HepG2 (cell line): ENCODE data around the gene NOX3.

Experiments used
- BRCA1 ChIP-seq: sonication (generic); formaldehyde crosslinking; IDR thresholded peaks from 2 replicates; pipeline ENCODE4 v1.4.0; 2020; ENCODE audit warnings: missing genetic modification reagents
- HDAC1 ChIP-seq: sonication (generic); formaldehyde crosslinking; IDR thresholded peaks from 2 replicates; pipeline ENCODE4 v1.5.1; 2020; ENCODE audit warnings: mild to moderate bottlenecking, missing genetic modification reagents
- HMGA1 ChIP-seq: sonication (generic); formaldehyde crosslinking; conservative IDR thresholded peaks from 2 replicates; pipeline ENCODE4 v1.4.0; 2020; ENCODE audit warnings: missing genetic modification reagents
- JUNB ChIP-seq: sonication (generic); formaldehyde crosslinking; IDR thresholded peaks from 2 replicates; pipeline ENCODE4 v1.8.0; 2022; ENCODE audit warnings: missing genetic modification reagents, mild to moderate bottlenecking, borderline replicate concordance
- RAD21 ChIP-seq: fragments of 450-650 bp; formaldehyde crosslinking; IDR thresholded peaks from 2 replicates; pipeline ENCODE4 v1.5.0; 2020; ENCODE audit warnings: mild to moderate bottlenecking
- SMAD1 ChIP-seq: sonication (generic); formaldehyde crosslinking; IDR thresholded peaks from 2 replicates; pipeline ENCODE4 v1.4.0; 2020; ENCODE audit warnings: missing genetic modification reagents, low read depth, mild to moderate bottlenecking, borderline replicate concordance
- SP1 ChIP-seq, 2 experiments: fragments of 450-650 bp in 1 of 2; sonication (generic) in 1 of 2; formaldehyde crosslinking in 1 of 2; IDR thresholded peaks; 2 replicates each; pipeline versions ENCODE4 v1.4.0 to v1.6.1; 2016 to 2020; ENCODE audit warnings: missing genetic modification reagents in 1 of 2
- ZNF10 ChIP-seq: sonication (generic); formaldehyde crosslinking; IDR thresholded peaks from 2 replicates; pipeline ENCODE4 v1.4.0; 2020; ENCODE audit warnings: mild to moderate bottlenecking, low read depth, missing genetic modification reagents, borderline replicate concordance
- ZNF205 ChIP-seq: IDR thresholded peaks from 2 replicates; pipeline ENCODE4 v1.6.1; 2018; ENCODE audit warnings: missing biosample characterization, missing genetic modification reagents
- ZNF713 ChIP-seq: sonication (generic); formaldehyde crosslinking; IDR thresholded peaks from 2 replicates; pipeline ENCODE4 v1.4.0; 2020; ENCODE audit warnings: mild to moderate bottlenecking, missing genetic modification reagents
- TF ChIP-seq, protein P1 (sequence below): sonication (generic); formaldehyde crosslinking; IDR thresholded peaks from 2 replicates; pipeline ENCODE4; 2020; ENCODE audit warnings: missing genetic modification reagents, mild to moderate bottlenecking, borderline replicate concordance
- TF ChIP-seq, protein P2 (sequence below): sonication (generic); formaldehyde crosslinking; IDR thresholded peaks from 2 replicates; pipeline ENCODE4 v1.4.0; 2020; ENCODE audit warnings: mild to moderate bottlenecking, missing genetic modification reagents, borderline replicate concordance
- TF ChIP-seq, protein P3 (sequence below): sonication (generic); formaldehyde crosslinking; IDR thresholded peaks from 2 replicates; pipeline ENCODE4 v1.5.0; 2020; ENCODE audit warnings: missing genetic modification reagents, mild to moderate bottlenecking, borderline replicate concordance

DNA sequence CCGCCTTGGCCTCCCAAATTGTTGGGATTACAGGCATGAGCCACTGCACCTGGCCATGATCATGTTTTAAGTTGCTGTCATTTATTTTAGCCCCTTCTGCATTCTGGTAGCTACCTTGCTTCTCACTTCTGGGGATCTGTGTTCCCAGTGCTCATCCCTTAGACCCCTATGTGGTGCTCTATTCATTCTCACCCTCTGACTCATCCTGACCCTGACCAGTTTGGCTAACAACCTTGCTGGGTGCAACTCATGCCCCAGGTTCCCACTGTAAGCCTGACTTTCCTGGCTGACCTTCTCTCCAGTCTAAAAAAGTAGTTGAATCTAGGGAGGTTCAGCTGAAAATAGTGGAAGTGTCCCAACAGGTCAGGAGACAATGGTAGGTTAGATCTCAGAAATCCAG is 47.4 kb downstream of the NOX3 start:
- TF ChIP-seq, protein P1, sequence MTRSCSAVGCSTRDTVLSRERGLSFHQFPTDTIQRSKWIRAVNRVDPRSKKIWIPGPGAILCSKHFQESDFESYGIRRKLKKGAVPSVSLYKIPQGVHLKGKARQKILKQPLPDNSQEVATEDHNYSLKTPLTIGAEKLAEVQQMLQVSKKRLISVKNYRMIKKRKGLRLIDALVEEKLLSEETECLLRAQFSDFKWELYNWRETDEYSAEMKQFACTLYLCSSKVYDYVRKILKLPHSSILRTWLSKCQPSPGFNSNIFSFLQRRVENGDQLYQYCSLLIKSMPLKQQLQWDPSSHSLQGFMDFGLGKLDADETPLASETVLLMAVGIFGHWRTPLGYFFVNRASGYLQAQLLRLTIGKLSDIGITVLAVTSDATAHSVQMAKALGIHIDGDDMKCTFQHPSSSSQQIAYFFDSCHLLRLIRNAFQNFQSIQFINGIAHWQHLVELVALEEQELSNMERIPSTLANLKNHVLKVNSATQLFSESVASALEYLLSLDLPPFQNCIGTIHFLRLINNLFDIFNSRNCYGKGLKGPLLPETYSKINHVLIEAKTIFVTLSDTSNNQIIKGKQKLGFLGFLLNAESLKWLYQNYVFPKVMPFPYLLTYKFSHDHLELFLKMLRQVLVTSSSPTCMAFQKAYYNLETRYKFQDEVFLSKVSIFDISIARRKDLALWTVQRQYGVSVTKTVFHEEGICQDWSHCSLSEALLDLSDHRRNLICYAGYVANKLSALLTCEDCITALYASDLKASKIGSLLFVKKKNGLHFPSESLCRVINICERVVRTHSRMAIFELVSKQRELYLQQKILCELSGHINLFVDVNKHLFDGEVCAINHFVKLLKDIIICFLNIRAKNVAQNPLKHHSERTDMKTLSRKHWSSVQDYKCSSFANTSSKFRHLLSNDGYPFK (CRISPR knock-in tag) = no peak
- TF ChIP-seq BRCA1 (CRISPR knock-in tag) (no peak), JUNB (CRISPR knock-in tag) (no peak), ZNF713 (CRISPR knock-in tag) (no peak), HMGA1 (no peak), SMAD1 (no peak), RAD21 (CRISPR knock-in tag) (no peak), SP1 (IDR thresholded peaks at IDR 0.05) (no peak), SP1 (CRISPR knock-in tag; IDR thresholded peaks at IDR 0.05) (no peak), ZNF10 (no peak), ZNF205 (CRISPR knock-in tag) (no peak), HDAC1 (CRISPR knock-in tag) (no peak)
- TF ChIP-seq, protein P2, sequence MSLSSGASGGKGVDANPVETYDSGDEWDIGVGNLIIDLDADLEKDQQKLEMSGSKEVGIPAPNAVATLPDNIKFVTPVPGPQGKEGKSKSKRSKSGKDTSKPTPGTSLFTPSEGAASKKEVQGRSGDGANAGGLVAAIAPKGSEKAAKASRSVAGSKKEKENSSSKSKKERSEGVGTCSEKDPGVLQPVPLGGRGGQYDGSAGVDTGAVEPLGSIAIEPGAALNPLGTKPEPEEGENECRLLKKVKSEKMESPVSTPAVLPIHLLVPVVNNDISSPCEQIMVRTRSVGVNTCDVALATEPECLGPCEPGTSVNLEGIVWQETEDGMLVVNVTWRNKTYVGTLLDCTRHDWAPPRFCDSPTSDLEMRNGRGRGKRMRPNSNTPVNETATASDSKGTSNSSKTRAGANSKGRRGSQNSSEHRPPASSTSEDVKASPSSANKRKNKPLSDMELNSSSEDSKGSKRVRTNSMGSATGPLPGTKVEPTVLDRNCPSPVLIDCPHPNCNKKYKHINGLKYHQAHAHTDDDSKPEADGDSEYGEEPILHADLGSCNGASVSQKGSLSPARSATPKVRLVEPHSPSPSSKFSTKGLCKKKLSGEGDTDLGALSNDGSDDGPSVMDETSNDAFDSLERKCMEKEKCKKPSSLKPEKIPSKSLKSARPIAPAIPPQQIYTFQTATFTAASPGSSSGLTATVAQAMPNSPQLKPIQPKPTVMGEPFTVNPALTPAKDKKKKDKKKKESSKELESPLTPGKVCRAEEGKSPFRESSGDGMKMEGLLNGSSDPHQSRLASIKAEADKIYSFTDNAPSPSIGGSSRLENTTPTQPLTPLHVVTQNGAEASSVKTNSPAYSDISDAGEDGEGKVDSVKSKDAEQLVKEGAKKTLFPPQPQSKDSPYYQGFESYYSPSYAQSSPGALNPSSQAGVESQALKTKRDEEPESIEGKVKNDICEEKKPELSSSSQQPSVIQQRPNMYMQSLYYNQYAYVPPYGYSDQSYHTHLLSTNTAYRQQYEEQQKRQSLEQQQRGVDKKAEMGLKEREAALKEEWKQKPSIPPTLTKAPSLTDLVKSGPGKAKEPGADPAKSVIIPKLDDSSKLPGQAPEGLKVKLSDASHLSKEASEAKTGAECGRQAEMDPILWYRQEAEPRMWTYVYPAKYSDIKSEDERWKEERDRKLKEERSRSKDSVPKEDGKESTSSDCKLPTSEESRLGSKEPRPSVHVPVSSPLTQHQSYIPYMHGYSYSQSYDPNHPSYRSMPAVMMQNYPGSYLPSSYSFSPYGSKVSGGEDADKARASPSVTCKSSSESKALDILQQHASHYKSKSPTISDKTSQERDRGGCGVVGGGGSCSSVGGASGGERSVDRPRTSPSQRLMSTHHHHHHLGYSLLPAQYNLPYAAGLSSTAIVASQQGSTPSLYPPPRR = no peak
- TF ChIP-seq, protein P3, sequence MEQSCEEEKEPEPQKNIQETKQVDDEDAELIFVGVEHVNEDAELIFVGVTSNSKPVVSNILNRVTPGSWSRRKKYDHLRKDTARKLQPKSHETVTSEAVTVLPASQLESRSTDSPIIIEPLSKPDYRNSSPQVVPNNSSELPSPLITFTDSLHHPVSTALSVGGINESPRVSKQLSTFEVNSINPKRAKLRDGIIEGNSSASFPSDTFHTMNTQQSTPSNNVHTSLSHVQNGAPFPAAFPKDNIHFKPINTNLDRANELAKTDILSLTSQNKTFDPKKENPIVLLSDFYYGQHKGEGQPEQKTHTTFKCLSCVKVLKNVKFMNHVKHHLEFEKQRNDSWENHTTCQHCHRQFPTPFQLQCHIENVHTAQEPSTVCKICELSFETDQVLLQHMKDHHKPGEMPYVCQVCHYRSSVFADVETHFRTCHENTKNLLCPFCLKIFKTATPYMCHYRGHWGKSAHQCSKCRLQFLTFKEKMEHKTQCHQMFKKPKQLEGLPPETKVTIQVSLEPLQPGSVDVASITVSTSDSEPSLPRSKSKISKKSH = no peak
